PC-3 (cell line): Measurements from ENCODE around the gene SMCO4.
"Not testable (repeated sequence)": the region's sequence is repeated elsewhere in the genome, so short reads cannot be mapped to it uniquely, and the experiment has no call there.

Source experiments
- EZH2 ChIP-seq: fragments of 300-600 bp; sonication (generic); IDR thresholded peaks from one replicate; pipeline ENCODE4 v1.6.1; 2017; ENCODE audit warnings: antibody characterized with exemption, mild to moderate bottlenecking, low read length; ENCODE audit not compliant: unreplicated experiment
- TF ChIP-seq, protein P1 (sequence below): fragments of 300-600 bp; sonication (generic); conservative IDR thresholded peaks from 2 replicates; pipeline ENCODE4 v1.5.1; 2017; ENCODE audit warnings: antibody characterized with exemption, low read depth, mild to moderate bottlenecking, low read length

DNA sequence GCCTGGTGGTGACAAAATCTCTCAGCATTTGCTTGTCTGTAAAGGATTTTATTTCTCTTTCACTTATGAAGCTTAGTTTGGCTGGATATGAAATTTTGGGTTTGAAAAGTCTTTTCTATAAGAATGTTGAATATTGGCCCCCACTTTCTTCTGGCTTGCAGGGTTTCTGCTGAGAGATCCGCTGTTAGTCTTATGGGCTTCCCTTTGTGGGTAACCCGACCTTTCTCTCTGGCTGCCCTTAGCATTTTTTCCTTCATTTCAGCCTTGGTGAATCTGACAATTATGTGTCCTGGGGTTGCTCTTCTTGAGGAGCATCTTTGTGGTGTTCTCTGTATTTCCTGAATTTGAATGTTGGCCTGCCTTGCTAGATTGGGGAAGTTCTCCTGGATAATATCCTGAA lies 100.0 kb downstream of the SMCO4 start:
- TF ChIP-seq, protein P1, sequence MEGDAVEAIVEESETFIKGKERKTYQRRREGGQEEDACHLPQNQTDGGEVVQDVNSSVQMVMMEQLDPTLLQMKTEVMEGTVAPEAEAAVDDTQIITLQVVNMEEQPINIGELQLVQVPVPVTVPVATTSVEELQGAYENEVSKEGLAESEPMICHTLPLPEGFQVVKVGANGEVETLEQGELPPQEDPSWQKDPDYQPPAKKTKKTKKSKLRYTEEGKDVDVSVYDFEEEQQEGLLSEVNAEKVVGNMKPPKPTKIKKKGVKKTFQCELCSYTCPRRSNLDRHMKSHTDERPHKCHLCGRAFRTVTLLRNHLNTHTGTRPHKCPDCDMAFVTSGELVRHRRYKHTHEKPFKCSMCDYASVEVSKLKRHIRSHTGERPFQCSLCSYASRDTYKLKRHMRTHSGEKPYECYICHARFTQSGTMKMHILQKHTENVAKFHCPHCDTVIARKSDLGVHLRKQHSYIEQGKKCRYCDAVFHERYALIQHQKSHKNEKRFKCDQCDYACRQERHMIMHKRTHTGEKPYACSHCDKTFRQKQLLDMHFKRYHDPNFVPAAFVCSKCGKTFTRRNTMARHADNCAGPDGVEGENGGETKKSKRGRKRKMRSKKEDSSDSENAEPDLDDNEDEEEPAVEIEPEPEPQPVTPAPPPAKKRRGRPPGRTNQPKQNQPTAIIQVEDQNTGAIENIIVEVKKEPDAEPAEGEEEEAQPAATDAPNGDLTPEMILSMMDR = not testable (repeated sequence)
- TF ChIP-seq EZH2 = not testable (repeated sequence)
